ENCODE data around the gene PLXNB1. TPM values are rescaled to one million over a fixed set of nuclear protein-coding genes. Genes with fewer than 3 reads are reported as not detected.
A peak's percentile ranks its signal among the peaks of the same experiment; 100 is the strongest.

The PLXNB1 gene
- total RNA-seq, 4 donors from 2014 or later, result 129 to 530 (median 245) TPM

- Histone ChIP-seq H3K27ac (peak within 1 kb of the TSS; percentile 92 to 97 (median 94)), H3K4me3 (peak within 1 kb of the TSS; percentile 66 to 87 (median 70)), H3K27me3 (no peaks in the 10 kb centered on the region), H3K4me1 (peaks cover 16 to 23% (median 18%) of the 10 kb centered on the region in 4 donors), H3K9me3 (no peaks in the 10 kb centered on the region), H3K36me3 (peaks cover 0 to 11% (median 3%) of the 10 kb centered on the region in 4 donors)
- in situ Hi-C loops (cut with MboI; ENCODE audit: low pct_ligation_motif_present in 1 of 4, low pct_unique_long_range_greater_than_20kb in 1 of 4, low sequenced_read_pairs in 3 of 4) (no loop called here), intact Hi-C loops (cut with DNase I; ENCODE audit: low total_unique reads) (no loop called here)
- peak; percentile 88 for TF ChIP-seq POLR2A (IDR thresholded peaks at IDR 0.05)
- TF ChIP-seq EP300 (IDR thresholded peaks at IDR 0.05; ENCODE audit: low read depth), result peak; percentile 10
- TF ChIP-seq POLR2AphosphoS5 (IDR thresholded peaks at IDR 0.05), result peak; percentile 94 to 98 (median 98)
- TF ChIP-seq, protein P1, sequence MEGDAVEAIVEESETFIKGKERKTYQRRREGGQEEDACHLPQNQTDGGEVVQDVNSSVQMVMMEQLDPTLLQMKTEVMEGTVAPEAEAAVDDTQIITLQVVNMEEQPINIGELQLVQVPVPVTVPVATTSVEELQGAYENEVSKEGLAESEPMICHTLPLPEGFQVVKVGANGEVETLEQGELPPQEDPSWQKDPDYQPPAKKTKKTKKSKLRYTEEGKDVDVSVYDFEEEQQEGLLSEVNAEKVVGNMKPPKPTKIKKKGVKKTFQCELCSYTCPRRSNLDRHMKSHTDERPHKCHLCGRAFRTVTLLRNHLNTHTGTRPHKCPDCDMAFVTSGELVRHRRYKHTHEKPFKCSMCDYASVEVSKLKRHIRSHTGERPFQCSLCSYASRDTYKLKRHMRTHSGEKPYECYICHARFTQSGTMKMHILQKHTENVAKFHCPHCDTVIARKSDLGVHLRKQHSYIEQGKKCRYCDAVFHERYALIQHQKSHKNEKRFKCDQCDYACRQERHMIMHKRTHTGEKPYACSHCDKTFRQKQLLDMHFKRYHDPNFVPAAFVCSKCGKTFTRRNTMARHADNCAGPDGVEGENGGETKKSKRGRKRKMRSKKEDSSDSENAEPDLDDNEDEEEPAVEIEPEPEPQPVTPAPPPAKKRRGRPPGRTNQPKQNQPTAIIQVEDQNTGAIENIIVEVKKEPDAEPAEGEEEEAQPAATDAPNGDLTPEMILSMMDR (IDR thresholded peaks at IDR 0.05), result peak in 2 of 5 experiments; percentile 5 to 9
- peak; percentile 94 for DNase-seq
- WGBS, 2 donors (ENCODE audit: low coverage in 1 of 2), result 1% methylated on average over 53 of the region's 91 CpGs; no CpG with 5 or more reads in 1 of the 2 donors
These were observed 16.7 kb upstream of the PLXNB1 start, which contains the start of gene ATRIP for GRCh38 chr3:48446425-48447193. Gene ATRIP (plus strand): TSS chr3:48446737. CDS start chr3:48446846, 109 bp downstream.

- H3K4me3 ChIP-seq, result peak overlapping the region; percentile 66 to 87 (median 70)
- 16 to 67% methylated on average over 1 to 6 of the region's 6 CpGs for WGBS, 2 donors (ENCODE audit: low coverage in 1 of 2)
- H3K27me3 ChIP-seq, result no peaks in the 10 kb centered on the region
- TF ChIP-seq, protein P1 (IDR thresholded peaks at IDR 0.05), result no peak
- TF ChIP-seq EP300 (IDR thresholded peaks at IDR 0.05; ENCODE audit: low read depth) (no peak), POLR2A (IDR thresholded peaks at IDR 0.05) (no peak), POLR2AphosphoS5 (IDR thresholded peaks at IDR 0.05) (no peak)
- H3K4me1 ChIP-seq, result peaks cover 21 to 29% (median 24%) of the 10 kb centered on the region in 4 donors
- intact Hi-C loops (cut with DNase I; ENCODE audit: low total_unique reads) (no loop called here), in situ Hi-C loops (cut with MboI; ENCODE audit: low pct_ligation_motif_present in 1 of 4, low pct_unique_long_range_greater_than_20kb in 1 of 4, low sequenced_read_pairs in 3 of 4) (no loop called here)
- no peaks in the 10 kb centered on the region for H3K9me3 ChIP-seq
- peaks cover 0 to 11% (median 2%) of the 10 kb centered on the region in 4 donors for H3K36me3 ChIP-seq
- H3K27ac ChIP-seq, result peak overlapping the region; percentile 92 to 97 (median 94)
- DNase-seq, result no peak
These were observed 16.1 kb upstream of the PLXNB1 start for GRCh38 chr3:48446043-48446424.

GRCh38 chr3:48445277-48445882, 15.5 kb upstream of the PLXNB1 start:
- H3K4me3 ChIP-seq, result no peak overlapping the region
- H3K27ac ChIP-seq, result peak overlapping the region in 2 of 4 donors; percentile 92 to 97
- H3K27me3 ChIP-seq, result no peaks in the 10 kb centered on the region
- no peaks in the 10 kb centered on the region for H3K9me3 ChIP-seq
- no peak for TF ChIP-seq POLR2A (IDR thresholded peaks at IDR 0.05)
- no peak for TF ChIP-seq POLR2AphosphoS5 (IDR thresholded peaks at IDR 0.05)
- no peak for TF ChIP-seq EP300 (IDR thresholded peaks at IDR 0.05; ENCODE audit: low read depth)
- TF ChIP-seq, protein P1 (IDR thresholded peaks at IDR 0.05), result no peak
- in situ Hi-C loops (cut with MboI; ENCODE audit: low pct_ligation_motif_present in 1 of 4, low pct_unique_long_range_greater_than_20kb in 1 of 4, low sequenced_read_pairs in 3 of 4), result no loop called here
- peaks cover 0 to 11% (median 2%) of the 10 kb centered on the region in 4 donors for H3K36me3 ChIP-seq
- no peak for DNase-seq
- intact Hi-C loops (cut with DNase I; ENCODE audit: low total_unique reads), result no loop called here
- 83 to 87% methylated on average over 3 to 6 of the region's 6 CpGs for WGBS, 2 donors (ENCODE audit: low coverage in 1 of 2)
- H3K4me1 ChIP-seq, result peaks cover 24 to 31% (median 26%) of the 10 kb centered on the region in 4 donors

DNA sequence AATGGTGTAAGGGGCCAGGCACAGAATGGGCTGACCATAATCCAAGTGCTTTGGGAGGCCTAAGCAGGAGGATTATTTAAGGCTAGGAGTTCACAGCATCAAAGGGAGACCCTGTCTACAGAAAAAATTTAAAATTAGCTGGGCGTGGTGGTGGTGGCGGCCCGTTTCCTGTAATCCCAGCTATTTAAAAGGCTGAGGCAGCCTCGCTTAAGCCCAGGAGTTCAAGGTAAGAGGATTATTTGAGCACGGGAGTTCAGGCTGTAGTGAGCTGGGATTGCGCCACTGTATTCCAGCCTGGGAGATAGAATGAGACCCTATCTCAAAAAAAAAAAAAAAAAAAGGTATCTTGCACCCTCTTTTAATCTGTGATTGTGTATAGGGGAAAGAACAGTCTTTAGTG, 12.1 kb upstream of the PLXNB1 start:
- in situ Hi-C loops (cut with MboI; ENCODE audit: low pct_ligation_motif_present in 1 of 4, low pct_unique_long_range_greater_than_20kb in 1 of 4, low sequenced_read_pairs in 3 of 4) (no loop called here), intact Hi-C loops (cut with DNase I; ENCODE audit: low total_unique reads) (no loop called here)
- no peak overlapping the region for H3K4me3 ChIP-seq
- peak overlapping the region in 2 of 4 donors; percentile 94 to 99 for H3K27ac ChIP-seq
- H3K27me3 ChIP-seq, result no peaks in the 10 kb centered on the region
- peaks cover 23 to 31% (median 25%) of the 10 kb centered on the region in 4 donors for H3K4me1 ChIP-seq
- H3K36me3 ChIP-seq, result peaks cover 0 to 11% (median 2%) of the 10 kb centered on the region in 4 donors
- TF ChIP-seq EP300 (IDR thresholded peaks at IDR 0.05; ENCODE audit: low read depth) (no peak), POLR2A (IDR thresholded peaks at IDR 0.05) (no peak), POLR2AphosphoS5 (IDR thresholded peaks at IDR 0.05) (no peak)
- TF ChIP-seq, protein P1 (IDR thresholded peaks at IDR 0.05), result no peak
- WGBS, 2 donors (ENCODE audit: low coverage in 1 of 2), result 67 to 77% methylated on average over 4 to 6 of the region's 6 CpGs
- no peak for DNase-seq
- no peaks in the 10 kb centered on the region for H3K9me3 ChIP-seq
